Retinal pigment epithelial cell (primary cell): ENCODE data around the gene ZBTB46.

Experiments
- DNase-seq: peaks from one replicate; pipeline ENCODE4 v3.0.0-alpha.2; 2010; ENCODE audit warnings: low read depth
- H3K4me3 ChIP-seq: 2 replicates; pipeline ENCODE4 v1.5.1; 2011; ENCODE audit warnings: mild to moderate bottlenecking, low read length, control low read depth, moderate library complexity
- CTCF ChIP-seq: conservative IDR thresholded peaks from 2 replicates; pipeline ENCODE4 v1.5.1; 2011; ENCODE audit warnings: low read depth, low read length, control low read depth, inconsistent platforms

Gene ZBTB46

GRCh38 chr20:63843222-63843621, 12.2 kb upstream of the ZBTB46 start:
- DNase-seq, result no peak
- no peak for TF ChIP-seq CTCF
- H3K4me3 ChIP-seq, result no peak overlapping the region

DNA sequence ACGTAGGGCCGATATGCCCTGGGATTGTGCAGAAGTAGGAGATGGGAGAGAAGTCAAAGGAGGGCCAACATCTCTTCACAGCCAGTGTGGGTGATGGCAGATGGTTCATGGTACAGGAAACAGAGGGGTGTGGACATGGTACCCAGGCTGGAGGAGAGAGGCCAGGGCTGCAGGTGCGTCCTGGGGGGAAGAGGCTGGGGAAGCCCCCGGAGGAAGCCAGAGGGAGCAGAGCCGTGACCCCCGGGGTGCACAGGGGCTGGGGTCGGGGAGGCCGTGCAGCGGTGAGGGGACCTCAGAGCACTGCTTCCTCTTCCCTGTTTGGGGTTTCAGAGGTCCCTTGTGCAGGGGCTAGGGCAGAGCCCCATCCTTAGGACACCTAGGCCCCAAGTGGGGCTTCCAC, 11.2 kb upstream of the ZBTB46 start:
- TF ChIP-seq CTCF, result no peak
- no peak overlapping the region for H3K4me3 ChIP-seq
- DNase-seq, result no peak

GRCh38 chr20:63840405-63840828, 9.4 kb upstream of the ZBTB46 start:
- H3K4me3 ChIP-seq, result no peak overlapping the region
- no peak for TF ChIP-seq CTCF
- no peak for DNase-seq

DNA sequence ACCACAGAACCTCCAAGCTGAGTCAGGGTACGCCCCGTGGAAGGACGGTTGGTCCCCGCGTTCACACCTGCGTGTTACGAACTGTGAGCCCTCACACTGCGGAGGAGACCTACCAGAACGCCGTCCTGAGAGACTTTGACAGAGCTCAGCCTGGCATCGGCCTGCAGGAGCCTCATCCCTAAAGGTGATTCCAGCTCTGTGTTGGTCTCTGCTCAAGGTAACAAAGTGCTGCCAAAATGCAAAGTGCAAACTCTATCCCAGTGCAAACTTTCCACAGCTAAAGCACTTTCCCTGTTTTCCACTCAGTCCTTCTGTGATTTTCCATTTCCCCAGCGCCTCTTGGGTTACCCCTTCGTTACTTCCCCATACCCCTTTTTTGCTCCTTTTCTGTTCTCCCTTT, 8.6 kb upstream of the ZBTB46 start:
- H3K4me3 ChIP-seq, result no peak overlapping the region
- no peak for TF ChIP-seq CTCF
- DNase-seq, result no peak

- H3K4me3 ChIP-seq, result no peak overlapping the region
- no peak for DNase-seq
- no peak for TF ChIP-seq CTCF
Measured at GRCh38 chr20:63837479-63837878, 6.4 kb upstream of the ZBTB46 start.

GRCh38 chr20:63836458-63837344, 5.6 kb upstream of the ZBTB46 start:
- no peak for DNase-seq
- H3K4me3 ChIP-seq, result no peak overlapping the region
- TF ChIP-seq CTCF, result no peak
